Neural crest cell (in vitro differentiated cells): ENCODE data around the gene WDFY3. TPM values are rescaled to one million over a fixed set of nuclear protein-coding genes. Genes with fewer than 3 reads are reported as not detected.

Source experiments
- DNase-seq: peaks from one replicate; pipeline ENCODE4 v3.0.0; 2021; ENCODE audit warnings: low read depth, mixed read lengths, low spot score
- H3K27ac Mint-ChIP-seq: one replicate; pipeline ENCODE4 v1.8.0; 2021; ENCODE audit warnings: mild to moderate bottlenecking, mixed read lengths; ENCODE audit not compliant: unreplicated experiment
- H3K27me3 Mint-ChIP-seq: 2 replicates; pipeline ENCODE4 v1.8.0; 2021; ENCODE audit warnings: low read depth, mild to moderate bottlenecking, mixed read lengths
- H3K36me3 Mint-ChIP-seq: 2 replicates; pipeline ENCODE4 v1.8.0; 2021; ENCODE audit warnings: low read depth, mild to moderate bottlenecking, mixed read lengths
- H3K4me1 Mint-ChIP-seq: 2 replicates; pipeline ENCODE4 v1.8.0; 2021; ENCODE audit warnings: mixed read lengths
- H3K4me3 Mint-ChIP-seq: one replicate; pipeline ENCODE4 v1.8.0; 2021; ENCODE audit warnings: mild to moderate bottlenecking, mixed read lengths
- H3K9me3 Mint-ChIP-seq: 2 replicates; pipeline ENCODE4 v1.8.0; 2021; ENCODE audit warnings: mixed read lengths
- total RNA-seq: library from RNA; stranded (reverse); gene quantifications from 2 replicates; pipeline ENCODE4 v1.2.1, GENCODE V29; 2021
- TF ChIP-seq, protein P1 (sequence below): fragments of 200-600 bp; sonication (generic); conservative IDR thresholded peaks from 2 replicates; pipeline ENCODE4 v1.5.0; 2021; ENCODE audit warnings: antibody characterized with exemption, mild to moderate bottlenecking

The WDFY3 gene
- total RNA-seq, 1 donor from 2014 or later = 53.5 TPM

- DNase-seq = no peak
- H3K27me3 Mint-ChIP-seq = no peaks in the 10 kb centered on the region
- H3K4me3 Mint-ChIP-seq = no peak overlapping the region
- H3K36me3 Mint-ChIP-seq = peaks cover 11% of the 10 kb centered on the region
- TF ChIP-seq, protein P1, sequence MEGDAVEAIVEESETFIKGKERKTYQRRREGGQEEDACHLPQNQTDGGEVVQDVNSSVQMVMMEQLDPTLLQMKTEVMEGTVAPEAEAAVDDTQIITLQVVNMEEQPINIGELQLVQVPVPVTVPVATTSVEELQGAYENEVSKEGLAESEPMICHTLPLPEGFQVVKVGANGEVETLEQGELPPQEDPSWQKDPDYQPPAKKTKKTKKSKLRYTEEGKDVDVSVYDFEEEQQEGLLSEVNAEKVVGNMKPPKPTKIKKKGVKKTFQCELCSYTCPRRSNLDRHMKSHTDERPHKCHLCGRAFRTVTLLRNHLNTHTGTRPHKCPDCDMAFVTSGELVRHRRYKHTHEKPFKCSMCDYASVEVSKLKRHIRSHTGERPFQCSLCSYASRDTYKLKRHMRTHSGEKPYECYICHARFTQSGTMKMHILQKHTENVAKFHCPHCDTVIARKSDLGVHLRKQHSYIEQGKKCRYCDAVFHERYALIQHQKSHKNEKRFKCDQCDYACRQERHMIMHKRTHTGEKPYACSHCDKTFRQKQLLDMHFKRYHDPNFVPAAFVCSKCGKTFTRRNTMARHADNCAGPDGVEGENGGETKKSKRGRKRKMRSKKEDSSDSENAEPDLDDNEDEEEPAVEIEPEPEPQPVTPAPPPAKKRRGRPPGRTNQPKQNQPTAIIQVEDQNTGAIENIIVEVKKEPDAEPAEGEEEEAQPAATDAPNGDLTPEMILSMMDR = no peak
- H3K9me3 Mint-ChIP-seq = no peaks in the 10 kb centered on the region
- peaks cover 3% of the 10 kb centered on the region for H3K4me1 Mint-ChIP-seq
- H3K27ac Mint-ChIP-seq = no peak overlapping the region
These were observed 109.2 kb downstream of the WDFY3 start for GRCh38 chr4:84857296-84857695.

DNA sequence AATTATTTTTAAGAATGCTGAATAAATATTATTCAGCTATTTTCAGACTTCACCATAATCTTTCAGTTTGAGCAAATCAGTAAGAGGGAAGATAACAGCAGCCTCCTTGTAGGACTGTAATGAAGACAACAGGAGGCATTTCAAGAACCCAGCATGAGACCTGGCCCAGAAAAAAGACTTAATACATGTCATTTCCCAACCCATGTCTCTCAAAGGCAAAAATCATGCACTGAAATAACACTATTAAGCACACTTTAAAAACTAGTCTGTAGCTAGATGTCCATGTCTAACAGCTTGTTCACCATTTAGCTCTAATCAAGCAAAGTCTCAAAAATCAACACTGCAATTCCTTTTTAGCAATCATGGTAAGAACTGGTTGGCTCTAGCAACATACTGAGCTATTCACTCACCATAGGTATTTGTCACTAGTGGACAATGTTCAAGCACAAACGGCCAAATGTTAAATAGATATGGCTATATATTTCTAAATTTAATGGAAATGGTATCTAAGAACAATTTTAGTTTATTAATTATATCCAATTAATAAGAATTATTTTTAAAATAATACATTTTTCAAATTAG is 109.9 kb downstream of the WDFY3 start:
- no peak overlapping the region for H3K27ac Mint-ChIP-seq

DNA sequence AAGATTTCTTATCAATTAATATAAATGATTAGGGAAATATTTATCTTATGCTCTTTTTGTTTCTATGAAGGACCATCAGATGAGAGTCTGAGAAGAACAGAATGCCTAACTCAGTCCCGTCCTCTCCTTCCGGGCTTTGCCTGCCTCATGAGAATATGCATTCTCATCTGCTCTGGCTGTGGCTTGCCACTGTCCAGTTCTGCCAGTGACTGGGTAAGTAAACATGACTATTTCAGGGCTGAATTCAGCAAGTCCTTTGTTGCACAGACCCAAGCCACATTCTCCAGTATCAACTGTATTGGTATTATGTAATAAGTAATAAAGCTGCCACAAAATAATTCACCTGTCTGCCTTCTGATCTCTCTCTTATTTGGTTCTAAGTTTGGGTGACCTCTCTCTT is 110.7 kb downstream of the WDFY3 start:
- TF ChIP-seq, protein P1 = no peak
- Mint-ChIP-seq H3K4me1 (peaks cover 7% of the 10 kb centered on the region), H3K27ac (no peak overlapping the region), H3K36me3 (peaks cover 17% of the 10 kb centered on the region), H3K4me3 (no peak overlapping the region), H3K27me3 (no peaks in the 10 kb centered on the region), H3K9me3 (no peaks in the 10 kb centered on the region)
- no peak for DNase-seq

More for the DNA sequence above, 109.9 kb downstream of the WDFY3 start:
- peaks cover 14% of the 10 kb centered on the region for H3K36me3 Mint-ChIP-seq
- no peak for DNase-seq
- no peak overlapping the region for H3K4me3 Mint-ChIP-seq
- H3K4me1 Mint-ChIP-seq = peaks cover 7% of the 10 kb centered on the region
- no peaks in the 10 kb centered on the region for H3K27me3 Mint-ChIP-seq
- TF ChIP-seq, protein P1 = no peak
- H3K9me3 Mint-ChIP-seq = no peaks in the 10 kb centered on the region

GRCh38 chr4:84852081-84852480 is 114.4 kb downstream of the WDFY3 start:
- TF ChIP-seq, protein P1 = no peak
- Mint-ChIP-seq H3K9me3 (peaks cover 4% of the 10 kb centered on the region), H3K27ac (no peak overlapping the region), H3K36me3 (peaks cover 29% of the 10 kb centered on the region), H3K4me1 (peaks cover 7% of the 10 kb centered on the region), H3K4me3 (no peak overlapping the region), H3K27me3 (no peaks in the 10 kb centered on the region)
- no peak for DNase-seq

DNA sequence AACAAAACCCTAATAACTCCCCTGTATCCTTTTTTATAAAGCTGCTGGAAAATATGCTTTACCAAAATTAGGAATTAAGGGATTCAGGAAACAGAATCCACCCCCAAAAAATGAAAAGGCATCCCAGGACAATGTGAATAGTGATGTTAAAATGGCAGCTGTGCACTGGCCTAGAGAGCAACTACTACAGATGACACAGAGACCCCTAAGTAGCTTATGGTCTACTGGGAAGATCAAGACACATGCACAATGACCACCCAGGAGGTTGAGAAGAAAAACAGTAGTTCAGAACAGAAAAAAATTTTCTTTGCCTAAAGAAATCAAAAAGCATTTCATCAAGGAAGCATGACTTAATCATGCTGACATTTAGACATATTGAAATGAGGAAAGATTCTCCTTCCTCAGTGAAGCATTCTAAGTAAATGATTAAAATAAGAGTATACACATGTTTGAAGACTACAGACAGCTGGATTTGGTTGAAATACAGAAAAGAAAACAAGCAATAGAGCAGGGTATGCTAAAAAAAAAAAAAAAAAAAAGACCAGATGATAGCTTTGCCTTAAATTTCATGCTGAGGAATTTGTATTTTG is 117.3 kb downstream of the WDFY3 start:
- Mint-ChIP-seq H3K4me1 (peaks cover 7% of the 10 kb centered on the region), H3K36me3 (peaks cover 34% of the 10 kb centered on the region), H3K27me3 (no peaks in the 10 kb centered on the region), H3K9me3 (peaks cover 4% of the 10 kb centered on the region), H3K4me3 (no peak overlapping the region), H3K27ac (no peak overlapping the region)
- DNase-seq = no peak
- TF ChIP-seq, protein P1 = no peak
